ENCODE data around the gene MTHFD1. TPM values are rescaled to one million over a fixed set of nuclear protein-coding genes. Genes with fewer than 3 reads are reported as not detected.
A peak's percentile ranks its signal among the peaks of the same experiment; 100 is the strongest.

MTHFD1 gene
- total and polyA plus RNA-seq, 2 of the 4 experiments (the other 2 are of a cell fraction), result 32.2 to 64.9 TPM

GRCh38 chr14:64347748-64348147, 40.4 kb upstream of the MTHFD1 start:
- no peak overlapping the region for H3K23ac ChIP-seq (ENCODE audit: low read depth, low read length)
- H3K56ac ChIP-seq (ENCODE audit: extremely low read depth, insufficient read depth, low read length), result no peak overlapping the region
- no peak overlapping the region for H2BK15ac ChIP-seq (ENCODE audit: low read depth, low read length)
- no peak overlapping the region for H2AFZ ChIP-seq (replicated peaks; ENCODE audit: low read length, poor library complexity)
- no TSS peak for BruUV-seq (replicated peaks)
- H3K9me1 ChIP-seq (ENCODE audit: insufficient read depth, low read length), result no peaks in the 10 kb centered on the region; the same call in 1 of the 2 replicates
- H4K91ac ChIP-seq (ENCODE audit: insufficient read depth, low read depth, low read length), result no peak overlapping the region
- no peak overlapping the region for H3K4me3 ChIP-seq (ENCODE audit: insufficient read depth, low read depth, low read length)
- dilution Hi-C loops (cut with HindIII; ENCODE audit: low sequenced_read_pairs, unreplicated experiment) (no loop called here), in situ Hi-C loops (cut with MboI; ENCODE audit: low sequenced_read_pairs) (loop anchor here (10.0 kb wide), 1 partner anchor 297 kb away; no protein-coding TSS in a partner anchor), intact Hi-C loops (cut with micrococcal nuclease) (no loop called here)
- H4K20me1 ChIP-seq (ENCODE audit: insufficient read depth, low read length), result no peaks in the 10 kb centered on the region
- H3K4me2 ChIP-seq (ENCODE audit: low read depth, low read length), result no peak overlapping the region
- POLR2A ChIA-PET (ENCODE audit: unreplicated experiment), result no interaction called here
- no peak overlapping the region for H4K5ac ChIP-seq (ENCODE audit: low read depth, low read length)
- ATAC-seq (ENCODE audit: low read depth) (no peak), DNase-seq (no peak)
- TF ChIP-seq MAFK (IDR thresholded peaks at IDR 0.05; ENCODE audit: low read depth, low read length) (peak; percentile 77), MAZ (IDR thresholded peaks at IDR 0.05; ENCODE audit: borderline replicate concordance, low read depth, low read length) (no peak), NFE2L2 (IDR thresholded peaks at IDR 0.05; ENCODE audit: low read depth, low read length) (no peak), MXI1 (IDR thresholded peaks at IDR 0.05; ENCODE audit: borderline replicate concordance, low read depth, low read length) (no peak), CEBPB (IDR thresholded peaks at IDR 0.05; ENCODE audit: low read depth, low read length) (no peak)
- H3K14ac ChIP-seq (replicated peaks; ENCODE audit: low read depth, low read length), result no peak overlapping the region
- no peak overlapping the region for H4K8ac ChIP-seq (ENCODE audit: low read depth in 2 of 2, low read length in 2 of 2)
- no peak overlapping the region for H3K9ac ChIP-seq (ENCODE audit: low read depth, low read length)
- no peaks in the 10 kb centered on the region for H3K27me3 ChIP-seq (ENCODE audit: control insufficient read depth, insufficient read depth, low read length)
- H2AK5ac ChIP-seq (ENCODE audit: low read depth, low read length), result no peak overlapping the region
- H2BK120ac ChIP-seq (ENCODE audit: low read depth, low read length), result no peak overlapping the region
- H2AK9ac ChIP-seq (replicated peaks; ENCODE audit: low read depth, low read length, poor library complexity), result no peak overlapping the region
- no peaks in the 10 kb centered on the region for H3K79me1 ChIP-seq (ENCODE audit: low read depth in 1 of 2, low read length in 2 of 2)
- no peak overlapping the region for H2BK5ac ChIP-seq (ENCODE audit: low read depth, low read length, poor library complexity, severe bottlenecking)
- H3K18ac ChIP-seq (ENCODE audit: low read depth, low read length), result no peak overlapping the region
- H3K4ac ChIP-seq (ENCODE audit: low read depth, low read length), result no peak overlapping the region
- H3K27ac ChIP-seq (ENCODE audit: insufficient read depth, low read length), result no peak overlapping the region
- H3K36me3 ChIP-seq (ENCODE audit: control insufficient read depth, insufficient read depth, low read length), result no peaks in the 10 kb centered on the region
- no peaks in the 10 kb centered on the region for H3K4me1 ChIP-seq (ENCODE audit: control insufficient read depth, insufficient read depth, low read length)
- H2BK20ac ChIP-seq (ENCODE audit: low read depth, low read length), result no peak overlapping the region
- CTCF ChIA-PET, result no interaction called here
- WGBS, 2 experiments (ENCODE audit: extremely low coverage in 2 of 2, insufficient read length in 1 of 2), result 40% methylated on average over 1 of the region's 3 CpGs; no CpG with 5 or more reads in 1 of the 2 experiments
- H3K9me3 ChIP-seq (ENCODE audit: control insufficient read depth, insufficient read depth, low read length), result no peaks in the 10 kb centered on the region

Data from IMR-90 (cell line).